COR-L47 (cell line): Measurements from ENCODE around the gene FTCD.

Source experiments
- DNase-seq: peaks from one replicate; lab custom pipeline; 2025; lab: John Stamatoyannopoulos, UW

The FTCD gene

GRCh38 chr21:46093668-46094400 is 61.5 kb downstream of the FTCD start:
- no peak for DNase-seq

- no peak for DNase-seq
These were observed 62.3 kb downstream of the FTCD start for GRCh38 chr21:46092811-46093667.

- DNase-seq = no peak
These were observed 63.2 kb downstream of the FTCD start for GRCh38 chr21:46092026-46092764.

GRCh38 chr21:46091631-46092025 is 63.8 kb downstream of the FTCD start:
- no peak for DNase-seq

GRCh38 chr21:46091118-46091517 is 64.3 kb downstream of the FTCD start:
- DNase-seq = no peak

- no peak for DNase-seq
These were observed 66.1 kb downstream of the FTCD start for GRCh38 chr21:46089285-46089684.

GRCh38 chr21:46088189-46088588 is 67.2 kb downstream of the FTCD start:
- DNase-seq = no peak

GRCh38 chr21:46087641-46088040 is 67.7 kb downstream of the FTCD start:
- no peak for DNase-seq
